GM18526 (cell line): ENCODE measurements around the gene PPOX.

Experiments used
- POLR2A ChIP-seq: IDR thresholded peaks from 3 replicates; pipeline ENCODE4 v1.6.1; 2011; ENCODE audit not compliant: insufficient read length; ENCODE audit errors: extremely low read depth

The PPOX gene

GRCh38 chr1:161133220-161133740, 32.9 kb upstream of the PPOX start:
- no peak for TF ChIP-seq POLR2A

GRCh38 chr1:161137881-161138280, 28.3 kb upstream of the PPOX start:
- no peak for TF ChIP-seq POLR2A

- no peak for TF ChIP-seq POLR2A
These were observed 27.8 kb upstream of the PPOX start for GRCh38 chr1:161138431-161138830.

- TF ChIP-seq POLR2A, result no peak
These were observed 26.5 kb upstream of the PPOX start for GRCh38 chr1:161139766-161140165.

- TF ChIP-seq POLR2A, result no peak
These were observed 25.3 kb upstream of the PPOX start for GRCh38 chr1:161140755-161141400.

GRCh38 chr1:161145832-161146231, 20.4 kb upstream of the PPOX start:
- TF ChIP-seq POLR2A, result no peak

GRCh38 chr1:161153176-161153575, 13.1 kb upstream of the PPOX start:
- no peak for TF ChIP-seq POLR2A

GRCh38 chr1:161153682-161154337, 12.4 kb upstream of the PPOX start, which contains the start of gene UFC1:
UFC1 (plus strand) TSS chr1:161153978; CDS start chr1:161153998, 20 bp downstream.
- peak; percentile 89 for TF ChIP-seq POLR2A

- TF ChIP-seq POLR2A, result no peak
These were observed 8.4 kb upstream of the PPOX start for GRCh38 chr1:161157867-161158266.

GRCh38 chr1:161158316-161159010, 7.8 kb upstream of the PPOX start:
- TF ChIP-seq POLR2A, result no peak

GRCh38 chr1:161159087-161159912, 6.9 kb upstream of the PPOX start, which contains the start of gene USP21:
USP21 (plus strand) TSS chr1:161159500; CDS start chr1:161160641, 1,141 bp downstream.
- peak; percentile 60 for TF ChIP-seq POLR2A

- TF ChIP-seq POLR2A, result no peak
These were observed 6.3 kb upstream of the PPOX start for GRCh38 chr1:161159913-161160243.

GRCh38 chr1:161160671-161161145, 5.5 kb upstream of the PPOX start:
- no peak for TF ChIP-seq POLR2A

GRCh38 chr1:161161652-161162051, 4.6 kb upstream of the PPOX start:
- no peak for TF ChIP-seq POLR2A

GRCh38 chr1:161162052-161162451, 4.2 kb upstream of the PPOX start:
- TF ChIP-seq POLR2A, result no peak

GRCh38 chr1:161162806-161163205, 3.4 kb upstream of the PPOX start:
- no peak for TF ChIP-seq POLR2A

- no peak for TF ChIP-seq POLR2A
These were observed 2.4 kb upstream of the PPOX start for GRCh38 chr1:161163793-161164192.
